Breast epithelium (tissue), 3 donors: ENCODE results near the gene HLA-DMB.

Source experiments
- POLR2A ChIP-seq: fragments of 450-650 bp; IDR thresholded peaks from one replicate; pipeline ENCODE4 v1.6.1; 2016; ENCODE audit warnings: antibody characterized with exemption, mild to moderate bottlenecking, moderate library complexity
- TF ChIP-seq, protein P1 (sequence below), 3 donors: fragments of 450-650 bp; IDR thresholded peaks; one replicate each; pipeline ENCODE4 v1.5.1; 2016 to 2017; ENCODE audit warnings: antibody characterized with exemption in 3 of 3, mild to moderate bottlenecking in 3 of 3, moderate library complexity in 3 of 3

DNA sequence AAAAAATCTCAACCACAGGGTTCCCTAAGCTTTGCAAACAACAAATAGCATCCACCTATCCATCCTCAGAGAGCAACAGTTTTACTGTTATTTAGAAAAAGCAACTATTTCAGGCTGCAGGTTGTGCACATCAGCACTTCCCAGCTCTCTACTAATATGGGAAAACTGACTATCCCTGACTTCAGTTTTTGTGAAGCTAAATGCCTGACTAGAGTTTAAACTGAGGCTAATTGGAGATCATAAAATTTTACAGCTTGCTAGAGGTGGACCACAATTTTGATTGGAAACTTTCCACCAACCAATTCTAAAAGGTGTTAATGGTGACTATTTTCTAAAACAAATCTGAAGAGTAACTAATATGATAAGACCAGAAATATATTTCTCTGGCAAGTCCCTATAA is 36.9 kb downstream of the HLA-DMB start:
- TF ChIP-seq, protein P1, sequence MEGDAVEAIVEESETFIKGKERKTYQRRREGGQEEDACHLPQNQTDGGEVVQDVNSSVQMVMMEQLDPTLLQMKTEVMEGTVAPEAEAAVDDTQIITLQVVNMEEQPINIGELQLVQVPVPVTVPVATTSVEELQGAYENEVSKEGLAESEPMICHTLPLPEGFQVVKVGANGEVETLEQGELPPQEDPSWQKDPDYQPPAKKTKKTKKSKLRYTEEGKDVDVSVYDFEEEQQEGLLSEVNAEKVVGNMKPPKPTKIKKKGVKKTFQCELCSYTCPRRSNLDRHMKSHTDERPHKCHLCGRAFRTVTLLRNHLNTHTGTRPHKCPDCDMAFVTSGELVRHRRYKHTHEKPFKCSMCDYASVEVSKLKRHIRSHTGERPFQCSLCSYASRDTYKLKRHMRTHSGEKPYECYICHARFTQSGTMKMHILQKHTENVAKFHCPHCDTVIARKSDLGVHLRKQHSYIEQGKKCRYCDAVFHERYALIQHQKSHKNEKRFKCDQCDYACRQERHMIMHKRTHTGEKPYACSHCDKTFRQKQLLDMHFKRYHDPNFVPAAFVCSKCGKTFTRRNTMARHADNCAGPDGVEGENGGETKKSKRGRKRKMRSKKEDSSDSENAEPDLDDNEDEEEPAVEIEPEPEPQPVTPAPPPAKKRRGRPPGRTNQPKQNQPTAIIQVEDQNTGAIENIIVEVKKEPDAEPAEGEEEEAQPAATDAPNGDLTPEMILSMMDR (IDR thresholded peaks at IDR 0.05), result no peak
- no peak for TF ChIP-seq POLR2A
